Stimulated activated naive B cell treated with anti-CD40 and anti-IgM and Interleukin-4, amounts not matched to agents 10 μg/mL and 1 μg/mL and 100 μg/mL, for 72 hours (primary cell): ENCODE data around the gene CCDC81.

Experiments
- ATAC-seq, 2 donors: fragments of 150-1000 bp; cut with Tn5 transposase; replicated peaks; 2 replicates each; pipeline ENCODE4 v1.10.0; 2021; ENCODE audit warnings: moderate library complexity in 1 of 2
- DNase-seq: peaks from one replicate; pipeline ENCODE4 v3.0.0; 2021
- H3K27ac Mint-ChIP-seq: one replicate; pipeline ENCODE4 v1.8.0; 2022; ENCODE audit warnings: mild to moderate bottlenecking, mixed read lengths
- H3K27me3 Mint-ChIP-seq, 2 donors: one replicate each; pipeline ENCODE4 v1.8.0; 2022; ENCODE audit warnings: mixed read lengths in 2 of 2
- H3K36me3 Mint-ChIP-seq, 2 donors: one replicate each; pipeline ENCODE4 v1.8.0; 2022; ENCODE audit warnings: mixed read lengths in 2 of 2, mild to moderate bottlenecking in 1 of 2
- H3K4me1 Mint-ChIP-seq, 2 donors: one replicate each; pipeline ENCODE4 v1.8.0; 2022; ENCODE audit warnings: mixed read lengths in 2 of 2, mild to moderate bottlenecking in 1 of 2
- H3K4me3 Mint-ChIP-seq, 2 donors: one replicate each; pipeline ENCODE4 v1.8.0; 2022; ENCODE audit warnings: mild to moderate bottlenecking in 2 of 2, mixed read lengths in 2 of 2, moderate library complexity in 1 of 2
- H3K9me3 Mint-ChIP-seq, 2 donors: one replicate each; pipeline ENCODE4 v1.8.0; 2022; ENCODE audit warnings: mixed read lengths in 2 of 2, mild to moderate bottlenecking in 1 of 2

CCDC81 gene

GRCh38 chr11:86435711-86436110, 61.0 kb downstream of the CCDC81 start:
- Mint-ChIP-seq H3K27me3 (no peaks in the 10 kb centered on the region), H3K4me3 (no peak overlapping the region), H3K36me3 (peaks cover 4 to 13% of the 10 kb centered on the region in 2 donors), H3K27ac (no peak overlapping the region), H3K9me3 (peaks cover 0 to 2% of the 10 kb centered on the region in 2 donors), H3K4me1 (peaks cover 5 to 16% of the 10 kb centered on the region in 2 donors)
- ATAC-seq (no peak), DNase-seq (no peak)

GRCh38 chr11:86438685-86439084, 64.0 kb downstream of the CCDC81 start:
- Mint-ChIP-seq H3K4me1 (peaks cover 23 to 39% of the 10 kb centered on the region in 2 donors), H3K27me3 (no peaks in the 10 kb centered on the region), H3K27ac (no peak overlapping the region), H3K4me3 (no peak overlapping the region), H3K36me3 (peaks cover 0 to 2% of the 10 kb centered on the region in 2 donors), H3K9me3 (no peaks in the 10 kb centered on the region)
- DNase-seq (no peak), ATAC-seq (no peak)

- DNase-seq (no peak), ATAC-seq (no peak)
- H3K9me3 Mint-ChIP-seq, result peaks cover 0 to 2% of the 10 kb centered on the region in 2 donors
- H3K4me1 Mint-ChIP-seq, result peaks cover 37 to 56% of the 10 kb centered on the region in 2 donors
- H3K36me3 Mint-ChIP-seq, result peaks cover 0 to 7% of the 10 kb centered on the region in 2 donors
- no peaks in the 10 kb centered on the region for H3K27me3 Mint-ChIP-seq
- H3K4me3 Mint-ChIP-seq, result no peak overlapping the region
- H3K27ac Mint-ChIP-seq, result peak overlapping the region; percentile 20
Measured at GRCh38 chr11:86440305-86440716, 65.6 kb downstream of the CCDC81 start.

- Mint-ChIP-seq H3K27me3 (no peaks in the 10 kb centered on the region), H3K36me3 (peaks cover 0 to 8% of the 10 kb centered on the region in 2 donors), H3K4me1 (peaks cover 41 to 61% of the 10 kb centered on the region in 2 donors), H3K4me3 (no peak overlapping the region), H3K9me3 (peaks cover 0 to 2% of the 10 kb centered on the region in 2 donors), H3K27ac (peak overlapping the region; percentile 83)
- ATAC-seq, result no peak
- no peak for DNase-seq
Measured at GRCh38 chr11:86440843-86441242, 66.2 kb downstream of the CCDC81 start.

GRCh38 chr11:86442420-86442819, 67.7 kb downstream of the CCDC81 start:
- H3K27ac Mint-ChIP-seq, result peak overlapping the region; percentile 87
- peaks cover 0 to 2% of the 10 kb centered on the region in 2 donors for H3K9me3 Mint-ChIP-seq
- H3K4me3 Mint-ChIP-seq, result peak overlapping the region; percentile 40 to 49
- DNase-seq (peak; percentile 41), ATAC-seq (peak; percentile 63 to 67)
- no peaks in the 10 kb centered on the region for H3K27me3 Mint-ChIP-seq
- peaks cover 0 to 11% of the 10 kb centered on the region in 2 donors for H3K36me3 Mint-ChIP-seq
- H3K4me1 Mint-ChIP-seq, result peaks cover 44 to 63% of the 10 kb centered on the region in 2 donors

- ATAC-seq, result peak; percentile 31 to 36
- no peak for DNase-seq
- peak overlapping the region; percentile 40 to 49 for H3K4me3 Mint-ChIP-seq
- peaks cover 0 to 11% of the 10 kb centered on the region in 2 donors for H3K36me3 Mint-ChIP-seq
- no peaks in the 10 kb centered on the region for H3K27me3 Mint-ChIP-seq
- peaks cover 0 to 2% of the 10 kb centered on the region in 2 donors for H3K9me3 Mint-ChIP-seq
- peaks cover 44 to 60% of the 10 kb centered on the region in 2 donors for H3K4me1 Mint-ChIP-seq
- H3K27ac Mint-ChIP-seq, result peak overlapping the region; percentile 87
Measured at GRCh38 chr11:86442827-86443226, 68.1 kb downstream of the CCDC81 start.

GRCh38 chr11:86443415-86443814, 68.7 kb downstream of the CCDC81 start:
- H3K36me3 Mint-ChIP-seq, result peaks cover 0 to 11% of the 10 kb centered on the region in 2 donors
- no peaks in the 10 kb centered on the region for H3K27me3 Mint-ChIP-seq
- peaks cover 48 to 57% of the 10 kb centered on the region in 2 donors for H3K4me1 Mint-ChIP-seq
- H3K27ac Mint-ChIP-seq, result peak overlapping the region; percentile 87
- H3K4me3 Mint-ChIP-seq, result peak overlapping the region; percentile 40 to 47
- DNase-seq (no peak), ATAC-seq (peak; percentile 52 to 58)
- peaks cover 0 to 2% of the 10 kb centered on the region in 2 donors for H3K9me3 Mint-ChIP-seq

GRCh38 chr11:86444981-86445380, 70.3 kb downstream of the CCDC81 start:
- peak; percentile 44 to 63 for ATAC-seq

GRCh38 chr11:86446163-86446923, 71.7 kb downstream of the CCDC81 start:
- Mint-ChIP-seq H3K27me3 (no peaks in the 10 kb centered on the region), H3K36me3 (peaks cover 0 to 11% of the 10 kb centered on the region in 2 donors), H3K27ac (peak overlapping the region; percentile 34), H3K4me3 (no peak overlapping the region), H3K4me1 (peaks cover 37 to 40% of the 10 kb centered on the region in 2 donors), H3K9me3 (peaks cover 0 to 2% of the 10 kb centered on the region in 2 donors)
- ATAC-seq (no peak), DNase-seq (no peak)

More at GRCh38 chr11:86444981-86445380, 70.3 kb downstream of the CCDC81 start:
- Mint-ChIP-seq H3K36me3 (peaks cover 0 to 11% of the 10 kb centered on the region in 2 donors), H3K4me1 (peaks cover 46 to 52% of the 10 kb centered on the region in 2 donors), H3K27ac (peak overlapping the region; percentile 64), H3K9me3 (peaks cover 0 to 2% of the 10 kb centered on the region in 2 donors), H3K4me3 (no peak overlapping the region), H3K27me3 (no peaks in the 10 kb centered on the region)
- DNase-seq, result no peak

GRCh38 chr11:86446924-86447285, 72.2 kb downstream of the CCDC81 start:
- Mint-ChIP-seq H3K4me3 (no peak overlapping the region), H3K4me1 (peaks cover 37 to 39% of the 10 kb centered on the region in 2 donors)

GRCh38 chr11:86447763-86448480, 73.2 kb downstream of the CCDC81 start:
- Mint-ChIP-seq H3K4me3 (no peak overlapping the region), H3K27ac (peak overlapping the region; percentile 82)
- ATAC-seq, result peak; percentile 38 to 43

More at GRCh38 chr11:86446924-86447285, 72.2 kb downstream of the CCDC81 start:
- ATAC-seq (no peak), DNase-seq (no peak)
- H3K9me3 Mint-ChIP-seq, result peaks cover 0 to 2% of the 10 kb centered on the region in 2 donors
- no peaks in the 10 kb centered on the region for H3K27me3 Mint-ChIP-seq
- peak overlapping the region; percentile 56 for H3K27ac Mint-ChIP-seq
- peaks cover 0 to 11% of the 10 kb centered on the region in 2 donors for H3K36me3 Mint-ChIP-seq

GRCh38 chr11:86449993-86450629, 75.4 kb downstream of the CCDC81 start:
- Mint-ChIP-seq H3K9me3 (no peaks in the 10 kb centered on the region), H3K27me3 (no peaks in the 10 kb centered on the region), H3K27ac (no peak overlapping the region), H3K36me3 (peaks cover 0 to 3% of the 10 kb centered on the region in 2 donors), H3K4me1 (peaks cover 9 to 14% of the 10 kb centered on the region in 2 donors), H3K4me3 (no peak overlapping the region)
- DNase-seq (no peak), ATAC-seq (no peak)

More at GRCh38 chr11:86447763-86448480, 73.2 kb downstream of the CCDC81 start:
- Mint-ChIP-seq H3K36me3 (peaks cover 0 to 8% of the 10 kb centered on the region in 2 donors), H3K4me1 (peaks cover 31% of the 10 kb centered on the region in 2 donors), H3K27me3 (no peaks in the 10 kb centered on the region), H3K9me3 (peaks cover 0 to 2% of the 10 kb centered on the region in 2 donors)
- no peak for DNase-seq

GRCh38 chr11:86453290-86454030, 78.8 kb downstream of the CCDC81 start:
- DNase-seq (no peak), ATAC-seq (no peak)
- no peak overlapping the region for H3K27ac Mint-ChIP-seq
- peaks cover 8 to 12% of the 10 kb centered on the region in 2 donors for H3K4me1 Mint-ChIP-seq
- no peaks in the 10 kb centered on the region for H3K36me3 Mint-ChIP-seq
- H3K27me3 Mint-ChIP-seq, result peaks cover 5 to 8% of the 10 kb centered on the region in 2 donors
- H3K4me3 Mint-ChIP-seq, result no peak overlapping the region
- no peaks in the 10 kb centered on the region for H3K9me3 Mint-ChIP-seq
